Calu3 (cell line): Measurements from ENCODE around the gene ZNF799. TPM values are rescaled to one million over a fixed set of nuclear protein-coding genes. Genes with fewer than 3 reads are reported as not detected.
"Not testable (repeated sequence)": the region's sequence is repeated elsewhere in the genome, so short reads cannot be mapped to it uniquely, and the experiment has no call there.

Experiments used
- Bru-seq: library from RNA; stranded (reverse); fragments of 400-500 nt; gene quantifications from one replicate; lab custom pipeline; 2021; lab: Mats Ljungman, UMichigan
- BruChase-seq, 2 experiments: library from RNA; stranded (reverse); fragments of 400-500 nt; gene quantifications; one replicate each; lab custom pipeline; 2021; lab: Mats Ljungman, UMichigan
- BruUV-seq: library from RNA; stranded (reverse); fragments of 400-500 nt; replicated peaks from 2 replicates; lab custom pipeline; 2021; lab: Mats Ljungman, UMichigan
- CTCF ChIA-PET: fragments of 300-600 bp; sonication (Branson Sonifier 250); formaldehyde crosslinking; loops from one replicate; lab custom pipeline; 2022; ENCODE audit warnings: antibody characterized with exemption; lab: Charles Lee
- DNase-seq: peaks from one replicate; pipeline ENCODE4 v3.0.0; 2022
- H3K27ac Mint-ChIP-seq: one replicate; pipeline ENCODE4 v1.8.0; 2022; ENCODE audit warnings: mixed read lengths; ENCODE audit not compliant: unreplicated experiment
- H3K27me3 Mint-ChIP-seq: one replicate; pipeline ENCODE4 v1.8.0; 2022; ENCODE audit warnings: mixed read lengths; ENCODE audit not compliant: unreplicated experiment
- H3K36me3 Mint-ChIP-seq: one replicate; pipeline ENCODE4 v1.8.0; 2022; ENCODE audit warnings: mild to moderate bottlenecking, moderate library complexity, mixed read lengths; ENCODE audit not compliant: insufficient read depth, unreplicated experiment
- H3K4me1 Mint-ChIP-seq: one replicate; pipeline ENCODE4 v1.8.0; 2022; ENCODE audit warnings: mild to moderate bottlenecking, low read depth, mixed read lengths; ENCODE audit not compliant: unreplicated experiment
- H3K4me3 Mint-ChIP-seq: one replicate; pipeline ENCODE4 v1.8.0; 2022; ENCODE audit warnings: mild to moderate bottlenecking, low read depth, moderate library complexity, mixed read lengths; ENCODE audit not compliant: unreplicated experiment
- H3K9me3 Mint-ChIP-seq: one replicate; pipeline ENCODE4 v1.8.0; 2022; ENCODE audit warnings: low read depth, mixed read lengths; ENCODE audit not compliant: unreplicated experiment
- intact Hi-C: fragments of 100-400 bp; cut with micrococcal nuclease; formaldehyde crosslinking; loops from one replicate; pipeline ENCODE4 v1.10.0; 2022; ENCODE audit not compliant: unreplicated experiment
- long read RNA-seq: library from polyadenylated mRNA; stranded (forward); transcript quantifications from one replicate; pipeline ENCODE4 v2.0.0, GENCODE V29; 2022
- total RNA-seq: library from RNA; stranded (reverse); gene quantifications from 2 replicates; pipeline ENCODE4 v1.2.3, GENCODE V29; 2022
- TF ChIP-seq, protein P1 (sequence below): fragments of 200-600 bp; IDR thresholded peaks from one replicate; pipeline ENCODE4 v1.8.0; 2022; ENCODE audit warnings: antibody characterized with exemption; ENCODE audit not compliant: unreplicated experiment

Gene ZNF799
- total RNA-seq (5.1 and 7.4 TPM in 2 replicates), Bru-seq, nascent RNA (percentile 70 among the genes with signal in this experiment), BruChase-seq, experiment 1, labeled RNA remaining after a 6-hour chase (percentile 69 among the genes with signal in this experiment), BruChase-seq, experiment 2, labeled RNA remaining after a 2-hour chase (percentile 74 among the genes with signal in this experiment)
- long read RNA-seq, partial matches to known transcripts = 0 of 4 reads
- long read RNA-seq, other reads (novel, unspliced or antisense) = 0 of 4 reads

DNA sequence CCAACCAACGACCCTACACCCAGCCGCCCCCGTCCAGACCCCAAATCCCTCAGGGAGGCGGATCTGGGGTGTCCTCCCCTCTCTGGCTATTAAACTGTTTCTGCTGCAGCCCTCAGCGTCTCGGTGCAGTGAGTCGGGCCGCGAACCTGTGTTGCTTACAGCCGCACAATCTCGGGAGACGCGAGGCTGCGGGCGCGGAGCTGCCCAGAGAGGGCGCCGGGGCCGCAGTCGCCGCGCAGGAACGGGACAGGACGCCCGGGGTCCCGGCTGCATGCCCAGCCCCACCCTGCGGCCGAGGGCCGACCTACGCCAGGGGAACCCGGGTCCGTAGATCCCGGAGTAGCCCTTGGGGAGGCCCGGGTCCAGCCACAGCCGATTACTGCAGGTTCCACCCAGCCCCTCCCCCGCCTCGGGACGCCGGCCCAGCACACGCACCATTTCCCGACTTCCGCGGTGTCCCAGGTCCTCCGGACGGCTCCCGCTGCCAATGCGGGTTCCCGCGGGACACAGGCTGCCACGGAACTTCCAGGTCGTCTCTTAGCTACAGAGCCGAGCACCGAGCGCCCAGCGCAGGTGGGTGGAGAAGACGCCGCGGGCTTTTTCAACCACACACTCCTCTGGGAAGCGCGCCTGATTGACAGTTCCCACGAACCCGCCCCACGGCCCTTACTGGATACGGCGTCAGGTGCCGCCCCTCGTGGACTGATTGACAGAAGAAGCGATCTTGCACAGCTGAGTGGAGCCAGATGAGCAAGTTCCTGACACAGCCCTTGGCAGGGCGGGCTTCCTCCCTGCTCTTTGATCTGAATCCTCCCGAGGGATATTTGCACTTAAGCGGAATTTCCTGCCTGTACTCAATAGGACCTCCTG, at the start of gene ZNF799:
Gene ZNF799, minus strand, starts transcription at position 639 of the 870 bp plus-strand sequence. Its CDS starts 201 bp downstream, at position 438.
- Mint-ChIP-seq H3K36me3 (peaks cover 32% of the 10 kb centered on the region), H3K27ac (peak within 1 kb of the TSS; percentile 67), H3K27me3 (no peaks in the 10 kb centered on the region), H3K4me1 (no peaks in the 10 kb centered on the region), H3K4me3 (peak within 1 kb of the TSS; percentile 87), H3K9me3 (peaks cover 9% of the 10 kb centered on the region)
- intact Hi-C loops = no loop called here
- CTCF ChIA-PET = interaction anchor here (0.7 to 1.1 kb wide), 3 partner anchors 35 to 81 kb away, joined by 3 to 4 read pairs (median 3); partner anchors contain the start of genes ZNF442 and ZNF563
- peak; percentile 92 for DNase-seq
- TF ChIP-seq, protein P1, sequence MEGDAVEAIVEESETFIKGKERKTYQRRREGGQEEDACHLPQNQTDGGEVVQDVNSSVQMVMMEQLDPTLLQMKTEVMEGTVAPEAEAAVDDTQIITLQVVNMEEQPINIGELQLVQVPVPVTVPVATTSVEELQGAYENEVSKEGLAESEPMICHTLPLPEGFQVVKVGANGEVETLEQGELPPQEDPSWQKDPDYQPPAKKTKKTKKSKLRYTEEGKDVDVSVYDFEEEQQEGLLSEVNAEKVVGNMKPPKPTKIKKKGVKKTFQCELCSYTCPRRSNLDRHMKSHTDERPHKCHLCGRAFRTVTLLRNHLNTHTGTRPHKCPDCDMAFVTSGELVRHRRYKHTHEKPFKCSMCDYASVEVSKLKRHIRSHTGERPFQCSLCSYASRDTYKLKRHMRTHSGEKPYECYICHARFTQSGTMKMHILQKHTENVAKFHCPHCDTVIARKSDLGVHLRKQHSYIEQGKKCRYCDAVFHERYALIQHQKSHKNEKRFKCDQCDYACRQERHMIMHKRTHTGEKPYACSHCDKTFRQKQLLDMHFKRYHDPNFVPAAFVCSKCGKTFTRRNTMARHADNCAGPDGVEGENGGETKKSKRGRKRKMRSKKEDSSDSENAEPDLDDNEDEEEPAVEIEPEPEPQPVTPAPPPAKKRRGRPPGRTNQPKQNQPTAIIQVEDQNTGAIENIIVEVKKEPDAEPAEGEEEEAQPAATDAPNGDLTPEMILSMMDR = no peak
- BruUV-seq = no TSS peak

DNA sequence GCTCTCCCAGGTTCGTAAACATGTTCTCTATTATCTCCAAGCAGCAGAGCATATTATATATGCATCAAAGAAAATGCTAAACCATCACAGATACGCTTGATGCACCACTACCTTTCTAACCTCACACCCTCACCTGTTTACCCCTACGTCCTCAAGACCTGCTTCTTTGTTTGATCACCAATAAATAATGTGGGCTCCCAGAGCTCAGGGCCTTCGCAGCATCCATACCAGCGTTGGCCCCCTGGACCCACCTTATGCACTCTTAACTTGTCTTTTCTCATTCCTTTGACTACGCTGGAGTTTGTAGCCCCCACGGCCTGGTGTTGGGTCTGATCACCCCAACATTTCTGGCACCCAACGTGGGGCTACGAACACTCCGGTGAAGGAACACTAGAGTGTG, 49.8 kb upstream of the ZNF799 start:
- no peak overlapping the region for H3K4me3 Mint-ChIP-seq
- TF ChIP-seq, protein P1 = no peak
- CTCF ChIA-PET = no interaction called here
- H3K27me3 Mint-ChIP-seq = no peaks in the 10 kb centered on the region
- DNase-seq = no peak
- intact Hi-C loops = no loop called here
- no peak overlapping the region for H3K27ac Mint-ChIP-seq
- H3K9me3 Mint-ChIP-seq = peaks cover 8% of the 10 kb centered on the region
- no peaks in the 10 kb centered on the region for H3K36me3 Mint-ChIP-seq
- no TSS peak for BruUV-seq
- no peaks in the 10 kb centered on the region for H3K4me1 Mint-ChIP-seq

DNA sequence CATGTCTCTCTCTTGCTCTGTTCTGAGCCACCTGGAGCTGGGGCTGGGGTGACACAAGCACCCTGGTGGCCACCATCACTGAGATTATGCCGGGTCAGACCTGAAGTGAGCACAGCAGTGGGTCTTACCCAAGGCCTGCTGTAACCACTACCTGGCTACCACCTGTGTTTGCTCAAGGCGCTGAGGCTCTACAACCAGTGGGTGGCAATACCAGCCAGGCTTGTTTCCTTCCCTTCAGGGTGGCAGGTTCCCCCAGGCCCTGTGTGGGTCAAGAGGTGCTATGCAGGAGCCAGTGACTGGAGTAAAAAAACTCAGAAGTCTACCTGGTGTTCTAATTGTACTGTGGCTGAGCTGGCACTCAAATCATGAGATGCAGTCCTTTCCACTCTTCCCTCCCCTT, 47.7 kb upstream of the ZNF799 start:
- Mint-ChIP-seq H3K9me3 (peaks cover 15% of the 10 kb centered on the region), H3K4me3 (no peak overlapping the region), H3K27ac (no peak overlapping the region), H3K27me3 (no peaks in the 10 kb centered on the region), H3K4me1 (no peaks in the 10 kb centered on the region), H3K36me3 (no peaks in the 10 kb centered on the region)
- intact Hi-C loops = no loop called here
- TF ChIP-seq, protein P1 = no peak
- DNase-seq = no peak
- BruUV-seq = no TSS peak
- CTCF ChIA-PET = no interaction called here

DNA sequence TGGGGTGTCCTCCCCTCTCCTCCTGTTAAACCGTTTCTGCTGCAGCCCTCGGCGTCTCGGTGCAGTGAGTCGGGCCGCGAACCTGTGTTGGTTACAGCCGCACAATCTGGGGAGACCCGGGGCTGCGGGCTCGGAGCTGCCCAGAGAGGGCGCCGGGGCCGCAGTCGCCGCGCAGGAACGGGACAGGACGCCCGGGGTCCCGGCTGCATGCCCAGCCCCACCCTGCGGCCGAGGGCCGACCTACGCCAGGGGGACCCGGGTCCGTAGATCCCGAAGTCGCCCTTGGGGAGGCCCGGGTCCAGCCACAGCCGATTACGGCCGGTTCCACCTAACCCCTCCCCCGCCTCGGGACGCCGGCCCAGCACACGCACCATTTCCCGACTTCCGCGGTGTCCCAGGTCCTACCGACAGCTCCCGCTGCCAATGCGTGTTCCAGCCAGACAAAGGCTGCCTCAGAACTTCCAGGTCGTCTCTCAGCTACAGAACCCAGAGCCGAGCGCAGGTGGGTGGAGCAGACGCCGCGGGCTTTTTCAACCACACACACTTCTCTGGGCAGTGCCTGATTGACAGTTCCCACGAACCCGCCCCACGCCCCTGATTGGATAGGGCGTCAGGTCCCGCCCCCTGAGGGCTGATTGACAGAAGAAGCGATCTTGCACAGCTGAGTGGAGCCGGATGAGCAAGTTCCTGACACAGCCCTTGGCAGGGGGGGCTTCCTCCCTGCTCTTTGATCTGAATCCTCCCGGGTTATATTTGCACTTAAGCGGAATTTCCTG, 39.7 kb upstream of the ZNF799 start, which contains the start of gene ZNF443:
Gene ZNF443, minus strand, starts transcription at position 481 of the 776 bp plus-strand sequence. Its CDS starts 107 bp downstream, at position 374.
- CTCF ChIA-PET = interaction anchor here (0.5 kb wide), 1 partner anchor 266 kb away, joined by 3 read pairs; no protein-coding TSS in a partner anchor
- peak; percentile 97 for DNase-seq
- intact Hi-C loops = no loop called here
- H3K27ac Mint-ChIP-seq = peak within 1 kb of the TSS; percentile 94
- TF ChIP-seq, protein P1 = no peak
- H3K4me1 Mint-ChIP-seq = no peaks in the 10 kb centered on the region
- H3K4me3 Mint-ChIP-seq = peak within 1 kb of the TSS; percentile 96
- peaks cover 13% of the 10 kb centered on the region for H3K9me3 Mint-ChIP-seq
- BruUV-seq = TSS peak; percentile 40
- peaks cover 22% of the 10 kb centered on the region for H3K36me3 Mint-ChIP-seq
- no peaks in the 10 kb centered on the region for H3K27me3 Mint-ChIP-seq

DNA sequence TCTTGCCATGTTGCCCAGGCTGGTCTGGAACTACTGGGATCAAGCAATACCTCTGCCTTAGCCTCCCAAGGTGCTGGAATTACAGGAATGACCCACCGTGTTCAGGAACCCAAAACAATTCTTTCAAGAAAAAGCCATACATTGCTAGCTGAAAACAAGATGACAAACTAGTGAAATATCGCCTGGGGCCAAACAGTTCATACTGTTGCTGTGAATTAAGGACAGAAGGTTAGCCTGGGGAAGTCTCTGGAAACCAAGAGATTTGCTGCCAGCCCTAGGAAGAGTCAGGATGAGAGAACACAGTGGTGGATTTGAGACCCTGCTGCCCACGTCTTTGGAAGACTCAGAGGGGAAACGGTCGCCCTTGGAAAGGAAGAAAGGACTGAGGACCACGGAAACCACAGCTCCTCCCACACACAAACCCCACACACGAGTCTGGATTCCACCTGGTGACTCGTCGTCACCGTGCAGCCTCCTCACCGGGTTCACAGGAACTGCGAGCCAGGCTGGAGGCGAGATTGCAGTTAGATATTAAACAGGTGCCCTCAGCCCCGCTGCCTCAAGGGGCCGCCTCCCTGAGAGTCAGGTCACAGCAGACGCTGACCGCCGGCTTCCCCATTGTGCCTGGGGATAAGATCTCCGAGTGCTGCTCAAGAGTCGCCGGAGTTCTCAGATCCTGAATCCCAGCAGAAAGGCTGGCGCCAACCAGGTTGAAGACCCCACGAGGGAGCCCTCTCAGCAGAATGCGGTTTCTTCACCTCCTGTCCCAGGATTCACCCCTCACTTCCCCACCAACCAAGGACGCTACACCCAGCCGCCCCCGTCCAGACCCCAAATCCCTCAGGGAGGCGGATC, 38.8 kb upstream of the ZNF799 start:
- Mint-ChIP-seq H3K9me3 (peaks cover 12% of the 10 kb centered on the region), H3K36me3 (peaks cover 26% of the 10 kb centered on the region), H3K4me3 (peak overlapping the region; percentile 96), H3K27ac (peak overlapping the region; percentile 94)
- BruUV-seq, H3K27me3 Mint-ChIP-seq, H3K4me1 Mint-ChIP-seq, CTCF ChIA-PET, intact Hi-C loops: not testable (repeated sequence)
- peak; percentile 24 for DNase-seq
